ENCODE data around the gene C14orf119. TPM values are rescaled to one million over a fixed set of nuclear protein-coding genes. Genes with fewer than 3 reads are reported as not detected.
A peak's percentile ranks its signal among the peaks of the same experiment; 100 is the strongest.

C14orf119 gene
- total RNA-seq (10 to 100 TPM; 10.5 to 11.6 TPM), total RNA-seq (11.3 to 64.5 reads per million in 2 donors)

- Mint-ChIP-seq H3K4me1 (peaks cover 29% of the 10 kb centered on the region), H3K36me3 (ENCODE audit: low read depth) (no peaks in the 10 kb centered on the region), H3K27ac (no peak within 1 kb of the TSS), H3K27me3 (no peaks in the 10 kb centered on the region), H3K4me3 (no peak within 1 kb of the TSS)
- DNase-seq (peak in 2 of 3 donors; percentile 95 to 97), ATAC-seq (peak; percentile 90)
- no peaks in the 10 kb centered on the region for H3K9me3 ChIP-seq (ENCODE audit: control insufficient read depth, low read length, poor library complexity, severe bottlenecking)
These were observed at the start of gene C14orf119 for GRCh38 chr14:23095196-23096108. TSS of gene C14orf119 (plus strand) at chr14:23095505. CDS start at chr14:23097659, 2,154 bp downstream.

GRCh38 chr14:23047034-23047634, 48.2 kb upstream of the C14orf119 start:
- Mint-ChIP-seq H3K27ac (no peak overlapping the region), H3K4me3 (peak overlapping the region; percentile 7), H3K27me3 (peaks cover 6% of the 10 kb centered on the region), H3K36me3 (ENCODE audit: low read depth) (peaks cover 7% of the 10 kb centered on the region), H3K4me1 (peaks cover 6% of the 10 kb centered on the region)
- H3K9me3 ChIP-seq (ENCODE audit: control insufficient read depth, low read length, poor library complexity, severe bottlenecking), result no peaks in the 10 kb centered on the region
- ATAC-seq, result no peak
- DNase-seq, result no peak

GRCh38 chr14:23047751-23048693, 47.3 kb upstream of the C14orf119 start:
- Mint-ChIP-seq H3K4me1 (peaks cover 6% of the 10 kb centered on the region), H3K36me3 (ENCODE audit: low read depth) (peaks cover 7% of the 10 kb centered on the region), H3K4me3 (no peak overlapping the region), H3K27ac (no peak overlapping the region), H3K27me3 (peaks cover 6% of the 10 kb centered on the region)
- no peak for DNase-seq
- ATAC-seq, result no peak
- H3K9me3 ChIP-seq (ENCODE audit: control insufficient read depth, low read length, poor library complexity, severe bottlenecking), result no peaks in the 10 kb centered on the region

- peaks cover 5% of the 10 kb centered on the region for H3K36me3 Mint-ChIP-seq (ENCODE audit: low read depth)
- no peak overlapping the region for H3K27ac Mint-ChIP-seq
- ATAC-seq (no peak), DNase-seq (no peak)
- peaks cover 4% of the 10 kb centered on the region for H3K4me1 Mint-ChIP-seq
- no peak overlapping the region for H3K4me3 Mint-ChIP-seq
- peaks cover 6% of the 10 kb centered on the region for H3K27me3 Mint-ChIP-seq
- H3K9me3 ChIP-seq (ENCODE audit: control insufficient read depth, low read length, poor library complexity, severe bottlenecking), result no peaks in the 10 kb centered on the region
These were observed 46.3 kb upstream of the C14orf119 start for GRCh38 chr14:23049011-23049410.

- Mint-ChIP-seq H3K4me1 (peaks cover 11% of the 10 kb centered on the region), H3K27ac (no peak overlapping the region), H3K27me3 (peaks cover 6% of the 10 kb centered on the region), H3K36me3 (ENCODE audit: low read depth) (peaks cover 6% of the 10 kb centered on the region), H3K4me3 (no peak overlapping the region)
- H3K9me3 ChIP-seq (ENCODE audit: control insufficient read depth, low read length, poor library complexity, severe bottlenecking), result no peaks in the 10 kb centered on the region
- no peak for ATAC-seq
- DNase-seq, result no peak
These were observed 43.9 kb upstream of the C14orf119 start for GRCh38 chr14:23051141-23052057.

- DNase-seq, result no peak
- Mint-ChIP-seq H3K27me3 (peaks cover 4% of the 10 kb centered on the region), H3K4me3 (no peak overlapping the region), H3K27ac (no peak overlapping the region), H3K36me3 (ENCODE audit: low read depth) (peaks cover 5% of the 10 kb centered on the region), H3K4me1 (peaks cover 17% of the 10 kb centered on the region)
- H3K9me3 ChIP-seq (ENCODE audit: control insufficient read depth, low read length, poor library complexity, severe bottlenecking), result no peaks in the 10 kb centered on the region
- no peak for ATAC-seq
These were observed 43.1 kb upstream of the C14orf119 start for GRCh38 chr14:23052182-23052623.

GRCh38 chr14:23052671-23053070, 42.6 kb upstream of the C14orf119 start:
- Mint-ChIP-seq H3K4me1 (peaks cover 15% of the 10 kb centered on the region), H3K36me3 (ENCODE audit: low read depth) (peaks cover 2% of the 10 kb centered on the region), H3K4me3 (no peak overlapping the region), H3K27ac (peak overlapping the region; percentile 37), H3K27me3 (no peaks in the 10 kb centered on the region)
- no peak for DNase-seq
- no peak for ATAC-seq
- no peaks in the 10 kb centered on the region for H3K9me3 ChIP-seq (ENCODE audit: control insufficient read depth, low read length, poor library complexity, severe bottlenecking)

- peak overlapping the region; percentile 37 for H3K27ac Mint-ChIP-seq
- peaks cover 2% of the 10 kb centered on the region for H3K36me3 Mint-ChIP-seq (ENCODE audit: low read depth)
- no peaks in the 10 kb centered on the region for H3K27me3 Mint-ChIP-seq
- peaks cover 19% of the 10 kb centered on the region for H3K4me1 Mint-ChIP-seq
- DNase-seq, result no peak
- H3K4me3 Mint-ChIP-seq, result no peak overlapping the region
- ATAC-seq, result no peak
- H3K9me3 ChIP-seq (ENCODE audit: control insufficient read depth, low read length, poor library complexity, severe bottlenecking), result no peaks in the 10 kb centered on the region
These were observed 41.9 kb upstream of the C14orf119 start for GRCh38 chr14:23053426-23053825.

GRCh38 chr14:23054000-23054811, 41.1 kb upstream of the C14orf119 start:
- Mint-ChIP-seq H3K27me3 (no peaks in the 10 kb centered on the region), H3K36me3 (ENCODE audit: low read depth) (peaks cover 3% of the 10 kb centered on the region), H3K27ac (peak overlapping the region; percentile 11), H3K4me3 (no peak overlapping the region), H3K4me1 (peaks cover 20% of the 10 kb centered on the region)
- ATAC-seq (no peak), DNase-seq (no peak)
- no peaks in the 10 kb centered on the region for H3K9me3 ChIP-seq (ENCODE audit: control insufficient read depth, low read length, poor library complexity, severe bottlenecking)

GRCh38 chr14:23055147-23055550, 40.2 kb upstream of the C14orf119 start:
- Mint-ChIP-seq H3K27ac (no peak overlapping the region), H3K27me3 (no peaks in the 10 kb centered on the region), H3K4me3 (peak overlapping the region; percentile 28), H3K36me3 (ENCODE audit: low read depth) (peaks cover 5% of the 10 kb centered on the region), H3K4me1 (peaks cover 23% of the 10 kb centered on the region)
- ATAC-seq (no peak), DNase-seq (no peak)
- H3K9me3 ChIP-seq (ENCODE audit: control insufficient read depth, low read length, poor library complexity, severe bottlenecking), result no peaks in the 10 kb centered on the region

GRCh38 chr14:23055621-23056144, 39.6 kb upstream of the C14orf119 start:
- DNase-seq (no peak), ATAC-seq (peak; percentile 1)
- no peaks in the 10 kb centered on the region for H3K9me3 ChIP-seq (ENCODE audit: control insufficient read depth, low read length, poor library complexity, severe bottlenecking)
- Mint-ChIP-seq H3K27me3 (no peaks in the 10 kb centered on the region), H3K4me1 (peaks cover 23% of the 10 kb centered on the region), H3K36me3 (ENCODE audit: low read depth) (peaks cover 5% of the 10 kb centered on the region), H3K27ac (peak overlapping the region; percentile 79), H3K4me3 (peak overlapping the region; percentile 96)
